ENCODE measurements around the gene CGB3.

GRCh38 chr19:48994035-48994386 lies 30.1 kb downstream of the CGB3 start:
- TF ChIP-seq, protein P1, sequence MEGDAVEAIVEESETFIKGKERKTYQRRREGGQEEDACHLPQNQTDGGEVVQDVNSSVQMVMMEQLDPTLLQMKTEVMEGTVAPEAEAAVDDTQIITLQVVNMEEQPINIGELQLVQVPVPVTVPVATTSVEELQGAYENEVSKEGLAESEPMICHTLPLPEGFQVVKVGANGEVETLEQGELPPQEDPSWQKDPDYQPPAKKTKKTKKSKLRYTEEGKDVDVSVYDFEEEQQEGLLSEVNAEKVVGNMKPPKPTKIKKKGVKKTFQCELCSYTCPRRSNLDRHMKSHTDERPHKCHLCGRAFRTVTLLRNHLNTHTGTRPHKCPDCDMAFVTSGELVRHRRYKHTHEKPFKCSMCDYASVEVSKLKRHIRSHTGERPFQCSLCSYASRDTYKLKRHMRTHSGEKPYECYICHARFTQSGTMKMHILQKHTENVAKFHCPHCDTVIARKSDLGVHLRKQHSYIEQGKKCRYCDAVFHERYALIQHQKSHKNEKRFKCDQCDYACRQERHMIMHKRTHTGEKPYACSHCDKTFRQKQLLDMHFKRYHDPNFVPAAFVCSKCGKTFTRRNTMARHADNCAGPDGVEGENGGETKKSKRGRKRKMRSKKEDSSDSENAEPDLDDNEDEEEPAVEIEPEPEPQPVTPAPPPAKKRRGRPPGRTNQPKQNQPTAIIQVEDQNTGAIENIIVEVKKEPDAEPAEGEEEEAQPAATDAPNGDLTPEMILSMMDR (IDR thresholded peaks at IDR 0.05 in 8 of 11, conservative IDR thresholded peaks at IDR 0.05 in 3 of 11): no peak
- TF ChIP-seq POLR2A (IDR thresholded peaks at IDR 0.05): no peak
